K562 (cell line): Measurements from ENCODE around the gene LIN9. TPM values are rescaled to one million over a fixed set of nuclear protein-coding genes. Genes with fewer than 3 reads are reported as not detected.
A peak's percentile ranks its signal among the peaks of the same experiment; 100 is the strongest.
"Not testable (repeated sequence)": the region's sequence is repeated elsewhere in the genome, so short reads cannot be mapped to it uniquely, and the experiment has no call there.

Experiments
- ATAC-seq: fragments of 200-7000 bp; cut with Tn5 transposase; 3 replicates; pipeline ENCODE4 v1.9.1; 2020; ENCODE audit warnings: moderate library complexity
- BruUV-seq: library from RNA; stranded (reverse); fragments of 400-500 nt; replicated peaks from 2 replicates; lab custom pipeline; 2021; lab: Mats Ljungman, UMichigan
- CTCF ChIA-PET: fragments of 300-600 bp; formaldehyde crosslinking; extraction: SDS; loops from one replicate; lab custom pipeline; 2021; ENCODE audit warnings: low intra/inter-chr PET ratio; lab: Yijun Ruan, JAX
- POLR2A ChIA-PET: fragments of 300-600, 350-650 bp; sonication (Branson Sonifier 250); formaldehyde crosslinking; extraction: SDS; loops from one replicate; lab custom pipeline; 2021; ENCODE audit warnings: antibody characterized with exemption, inconsistent platforms; lab: Yijun Ruan, JAX
- DNase-seq, 4 experiments: peaks; one replicate each; pipeline versions ENCODE4 v3.0.0 to v3.0.0-alpha.2; 2011 to 2018; ENCODE audit warnings: low spot score in 3 of 4, mixed read lengths in 3 of 4; ENCODE audit errors: extremely low read depth in 1 of 4
- FAIRE-seq: peaks from 2 replicates; lab custom pipeline; 2011; peaks lifted over from hg19 to GRCh38; lab: Jason Lieb, UNC
- H2AFZ ChIP-seq: 2 replicates; pipeline ENCODE4 v1.6.0; 2011; ENCODE audit warnings: low read depth, low read length, control low read depth, inconsistent platforms
- H3K27ac ChIP-seq: fragments of 200-600 bp; 3 replicates; pipeline ENCODE4 v1.8.0; 2011; ENCODE audit warnings: low read depth, mild to moderate bottlenecking, control low read depth, inconsistent platforms, low read length, moderate library complexity, mixed read lengths; ENCODE audit errors: extremely low read depth
- H3K27me3 ChIP-seq, 2 experiments: fragments of 300-600 bp in 1 of 2; 2 replicates in 1 of 2; 3 replicates in 1 of 2; pipeline versions ENCODE4 v1.6.0 to v1.8.0; 2011; ENCODE audit warnings: inconsistent platforms in 2 of 2, low read length in 2 of 2, mild to moderate bottlenecking in 1 of 2, mixed read lengths in 1 of 2, moderate library complexity in 1 of 2; ENCODE audit not compliant: control insufficient read depth in 2 of 2, insufficient read depth in 2 of 2
- H3K36me3 ChIP-seq: fragments of 300-600 bp; 3 replicates; pipeline ENCODE4 v1.8.0; 2011; ENCODE audit warnings: mild to moderate bottlenecking, low read length, inconsistent platforms; ENCODE audit not compliant: control insufficient read depth, insufficient read depth
- H3K4me1 ChIP-seq, 2 experiments: fragments of 200-600 bp in 1 of 2; replicated peaks in 1 of 2; 2 replicates in 1 of 2; 3 replicates in 1 of 2; pipeline versions ENCODE4 v1.5.1 to v1.8.0; 2011; ENCODE audit warnings: inconsistent platforms in 2 of 2, low read length in 2 of 2, mild to moderate bottlenecking in 1 of 2, mixed read lengths in 1 of 2, moderate library complexity in 1 of 2; ENCODE audit not compliant: control insufficient read depth in 2 of 2, insufficient read depth in 2 of 2
- H3K4me2 ChIP-seq: 2 replicates; pipeline ENCODE4 v1.6.1; 2011; ENCODE audit warnings: low read length, control low read depth, inconsistent platforms, mixed read lengths; ENCODE audit not compliant: insufficient read depth
- H3K4me3 ChIP-seq: fragments of 200-600 bp; sonication (generic), shearing (Covaris generic); 2 replicates; pipeline ENCODE4 v1.5.1; 2016; ENCODE audit warnings: control low read depth, inconsistent platforms
- H3K79me2 ChIP-seq: fragments of 200-600 bp; 3 replicates; pipeline ENCODE4 v1.8.0; 2011; ENCODE audit warnings: low read length, inconsistent platforms; ENCODE audit not compliant: control insufficient read depth, insufficient read depth
- H3K9ac ChIP-seq, 2 experiments: 2 replicates each; pipeline versions ENCODE4 v1.6.0 to v1.6.1; 2011; ENCODE audit warnings: low read depth in 2 of 2, low read length in 2 of 2, control low read depth in 1 of 2, inconsistent platforms in 1 of 2, mild to moderate bottlenecking in 1 of 2, mixed read lengths in 1 of 2; ENCODE audit not compliant: insufficient read depth in 1 of 2
- H3K9me1 ChIP-seq: one replicate; pipeline ENCODE4 v1.6.0; 2011; ENCODE audit warnings: inconsistent platforms, mild to moderate bottlenecking, low read length, moderate library complexity; ENCODE audit not compliant: control insufficient read depth, insufficient read depth
- H3K9me3 ChIP-seq: replicated peaks from 2 replicates; pipeline ENCODE4 v1.5.1; 2011; ENCODE audit warnings: low read depth, low read length, inconsistent platforms; ENCODE audit not compliant: control insufficient read depth, insufficient read depth
- H4K20me1 ChIP-seq: replicated peaks from 2 replicates; pipeline ENCODE4 v1.6.1; 2011; ENCODE audit warnings: low read length, inconsistent platforms, mixed read lengths; ENCODE audit not compliant: control insufficient read depth, insufficient read depth
- NONO ChIP-seq, 2 experiments: fragments of 200-400 bp in 1 of 2; fragments of 450-650 bp in 1 of 2; formaldehyde crosslinking in 1 of 2; IDR thresholded peaks; 2 replicates each; pipeline ENCODE4 v1.6.1; 2017; ENCODE audit warnings: low read depth in 2 of 2, mild to moderate bottlenecking in 2 of 2, moderate library complexity in 2 of 2, low read length in 1 of 2
- NRF1 ChIP-seq, 2 experiments: fragments of 450-650 bp; IDR thresholded peaks in 1 of 2; conservative IDR thresholded peaks in 1 of 2; 2 replicates each; pipeline ENCODE4 v1.6.1; 2014; ENCODE audit warnings: mild to moderate bottlenecking in 2 of 2
- ZBTB8A ChIP-seq: fragments of 450-650 bp; IDR thresholded peaks from 2 replicates; pipeline ENCODE4 v1.6.1; 2018; ENCODE audit warnings: mild to moderate bottlenecking, moderate library complexity; ENCODE audit not compliant: partially characterized antibody
- WGBS: fragments of 100-300 bp; shearing (Covaris generic); methylation state at CpG from one replicate; pipeline ENCODE4 v1.1.6; 2016; ENCODE audit warnings: low coverage, mixed read lengths; ENCODE audit not compliant: insufficient coverage; ENCODE audit errors: missing lambda C conversion rate; 5-methylcytosine and 5-hydroxymethylcytosine counted together
- in situ Hi-C: fragments of 300-500 bp; cut with MboI; formaldehyde crosslinking; loops from 4 replicates; pipeline ENCODE4 v1.15.0; 2018; ENCODE audit warnings: inconsistent platforms, mixed read lengths
- intact Hi-C: fragments of 100-400 bp; cut with micrococcal nuclease; formaldehyde crosslinking; loops from 2 replicates; pipeline ENCODE4 v1.14.2; 2022
- polyA plus RNA-seq, 8 experiments: library from polyadenylated mRNA; depleted of rRNA in 4 of 8; stranded (reverse) in 5 of 8; unstranded in 3 of 8; fragments of >200 nt; fragmentation: Nextera tagmentation in 2 of 8; fragmentation: Illumina TruSeq in 1 of 8; extraction: Ambion mirVana in 2 of 8; extraction: Trizol in 1 of 8; gene quantifications; 2 replicates each; pipeline versions ENCODE4 v1.2.1 to v1.2.3, GENCODE V29; 2011 to 2014; ENCODE audit warnings: inconsistent platforms in 1 of 8, missing spikeins in 1 of 8
- total RNA-seq, 7 experiments: library from RNA; depleted of rRNA in 6 of 7; stranded (reverse); fragments of >200 nt in 6 of 7; fragmentation: Illumina TruSeq in 2 of 7; extraction: Trizol in 2 of 7; gene quantifications; 2 replicates each; pipeline versions ENCODE4 v1.2.1 to v1.2.3, GENCODE V29; 2011 to 2021; ENCODE audit warnings: low replicate concordance in 1 of 7

Gene LIN9
- total and polyA plus RNA-seq, 9 of the 15 experiments (the other 6 are each of a cell fraction or from before 2014, with no cell fraction given) = 18.8 to 33.0 (median 25.5) TPM

DNA sequence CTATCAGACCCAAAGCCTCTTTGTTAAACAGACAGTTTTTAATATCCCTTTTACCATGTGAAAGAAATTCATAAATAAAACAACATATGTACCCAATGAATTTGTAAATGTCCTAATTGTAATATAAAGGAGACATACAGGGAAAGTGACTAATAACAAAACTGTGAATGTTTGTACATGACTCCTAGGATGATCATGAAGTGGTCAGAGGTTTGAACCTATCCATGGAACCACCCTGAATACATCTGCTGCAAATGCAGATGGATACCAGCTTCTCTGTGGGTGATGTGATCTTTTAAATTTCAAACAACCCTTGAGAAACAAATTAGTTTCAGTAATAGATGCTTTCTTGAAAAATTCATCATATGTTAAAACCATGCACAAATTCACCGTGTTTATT lies 105.7 kb downstream of the LIN9 start:
- intact Hi-C loops = loop anchor here (5.0 kb wide), 1 partner anchor 204 kb away; the partner anchor contains the start of gene PARP1
- in situ Hi-C loops = no loop called here
- no peaks in the 10 kb centered on the region for H3K4me1 ChIP-seq
- DNase-seq (no peak), ATAC-seq (no peak), FAIRE-seq (no peak)
- ChIA-PET POLR2A (interaction anchor here (1.1 kb wide), 1 partner anchor 8 kb away, joined by 3 read pairs; no protein-coding TSS in a partner anchor), CTCF (no interaction called here)
- no peaks in the 10 kb centered on the region for H4K20me1 ChIP-seq
- H3K79me2 ChIP-seq = no peaks in the 10 kb centered on the region
- peak overlapping the region; percentile 35; the same call in 1 of the 2 replicates for H2AFZ ChIP-seq
- peaks cover 5 to 6% of the 10 kb centered on the region in 2 experiments; a peak in 4 of 5 replicates for H3K27me3 ChIP-seq
- H3K9ac ChIP-seq = no peak overlapping the region
- 4% methylated on average over 1 of the region's 1 CpG for WGBS
- no peak overlapping the region for H3K27ac ChIP-seq
- H3K4me2 ChIP-seq = no peak overlapping the region
- H3K9me3 ChIP-seq = no peaks in the 10 kb centered on the region
- no TSS peak for BruUV-seq
- H3K4me3 ChIP-seq = no peak overlapping the region
- H3K36me3 ChIP-seq = no peaks in the 10 kb centered on the region
- H3K9me1 ChIP-seq = no peaks in the 10 kb centered on the region
- no peak for TF ChIP-seq NONO (IDR thresholded peaks at IDR 0.05; ENCODE audit: low read depth in 2 of 2, low read length in 1 of 2)
- no peak for TF ChIP-seq ZBTB8A

DNA sequence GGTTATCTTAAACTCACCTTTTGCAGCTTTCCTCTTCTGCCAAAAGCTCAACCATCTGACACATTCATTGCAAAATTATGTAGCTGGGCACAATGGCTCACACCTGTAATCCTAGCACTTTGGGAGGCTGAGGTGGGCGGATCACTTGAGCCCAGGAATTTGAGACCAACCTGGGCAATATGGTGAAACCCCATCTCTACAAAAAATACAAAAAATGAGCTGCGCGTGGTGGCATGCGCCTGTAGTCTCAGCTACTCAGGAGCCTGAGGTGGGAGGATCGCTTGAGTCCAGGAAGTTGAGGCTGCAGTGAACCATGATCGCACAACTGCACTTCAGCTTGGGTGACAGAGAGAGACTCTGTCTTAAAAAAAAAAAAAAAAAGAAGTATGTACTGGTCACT lies 106.3 kb downstream of the LIN9 start:
- FAIRE-seq, H4K20me1 ChIP-seq, CTCF ChIA-PET, H3K9me3 ChIP-seq, H3K27ac ChIP-seq, H3K4me2 ChIP-seq, H3K9me1 ChIP-seq, in situ Hi-C loops, BruUV-seq, DNase-seq, H3K36me3 ChIP-seq, ATAC-seq, H3K4me3 ChIP-seq, H3K27me3 ChIP-seq, H3K79me2 ChIP-seq, H3K4me1 ChIP-seq, H3K9ac ChIP-seq: not testable (repeated sequence)
- 15% methylated on average over 6 of the region's 6 CpGs for WGBS
- POLR2A ChIA-PET = interaction anchor here (0.6 to 1.1 kb wide), 5 partner anchors 8 to 433 kb away, joined by 3 to 4 read pairs (median 3); partner anchors contain the start of gene MIXL1
- peak overlapping the region; percentile 14; the same call in 1 of the 2 replicates for H2AFZ ChIP-seq
- TF ChIP-seq NRF1 (conservative IDR thresholded peaks at IDR 0.05 in 1 of 2, IDR thresholded peaks at IDR 0.05 in 1 of 2) = peak; percentile 47 to 55; a peak in 3 of 4 replicates
- intact Hi-C loops = loop anchor here (5.0 kb wide), 1 partner anchor 205 kb away; the partner anchor contains the start of gene PARP1
